Osteocyte (in vitro differentiated cells): ENCODE results near the gene PDE4D. TPM values are rescaled to one million over a fixed set of nuclear protein-coding genes. Genes with fewer than 3 reads are reported as not detected.

Experiments
- DNase-seq: peaks from one replicate; pipeline ENCODE4 v3.0.0; 2021; ENCODE audit warnings: mixed read lengths; ENCODE audit not compliant: unreplicated experiment; ENCODE audit errors: extremely low spot score
- H3K27ac Mint-ChIP-seq: one replicate; pipeline ENCODE4 v1.8.0; 2021; ENCODE audit warnings: mild to moderate bottlenecking, mixed read lengths; ENCODE audit not compliant: unreplicated experiment
- H3K27me3 Mint-ChIP-seq: one replicate; pipeline ENCODE4 v1.8.0; 2021; ENCODE audit warnings: mixed read lengths; ENCODE audit not compliant: unreplicated experiment
- H3K36me3 Mint-ChIP-seq: one replicate; pipeline ENCODE4 v1.8.0; 2021; ENCODE audit warnings: mixed read lengths; ENCODE audit not compliant: unreplicated experiment
- H3K4me1 Mint-ChIP-seq: one replicate; pipeline ENCODE4 v1.8.0; 2021; ENCODE audit warnings: mixed read lengths; ENCODE audit not compliant: unreplicated experiment
- H3K4me3 Mint-ChIP-seq: one replicate; pipeline ENCODE4 v1.8.0; 2021; ENCODE audit warnings: mild to moderate bottlenecking, moderate library complexity, mixed read lengths; ENCODE audit not compliant: unreplicated experiment
- H3K9me3 Mint-ChIP-seq: one replicate; pipeline ENCODE4 v1.8.0; 2021; ENCODE audit warnings: mixed read lengths; ENCODE audit not compliant: unreplicated experiment
- total RNA-seq: library from RNA; stranded (reverse); gene quantifications from 2 replicates; pipeline ENCODE4 v1.2.1, GENCODE V29; 2021
- TF ChIP-seq, protein P1 (sequence below): fragments of 200-600 bp; sonication (generic); IDR thresholded peaks from 2 replicates; pipeline ENCODE4 v1.5.0; 2021; ENCODE audit warnings: antibody characterized with exemption, mild to moderate bottlenecking, moderate library complexity

The PDE4D gene
- total RNA-seq, 1 donor from 2014 or later, result 24.2 TPM

DNA sequence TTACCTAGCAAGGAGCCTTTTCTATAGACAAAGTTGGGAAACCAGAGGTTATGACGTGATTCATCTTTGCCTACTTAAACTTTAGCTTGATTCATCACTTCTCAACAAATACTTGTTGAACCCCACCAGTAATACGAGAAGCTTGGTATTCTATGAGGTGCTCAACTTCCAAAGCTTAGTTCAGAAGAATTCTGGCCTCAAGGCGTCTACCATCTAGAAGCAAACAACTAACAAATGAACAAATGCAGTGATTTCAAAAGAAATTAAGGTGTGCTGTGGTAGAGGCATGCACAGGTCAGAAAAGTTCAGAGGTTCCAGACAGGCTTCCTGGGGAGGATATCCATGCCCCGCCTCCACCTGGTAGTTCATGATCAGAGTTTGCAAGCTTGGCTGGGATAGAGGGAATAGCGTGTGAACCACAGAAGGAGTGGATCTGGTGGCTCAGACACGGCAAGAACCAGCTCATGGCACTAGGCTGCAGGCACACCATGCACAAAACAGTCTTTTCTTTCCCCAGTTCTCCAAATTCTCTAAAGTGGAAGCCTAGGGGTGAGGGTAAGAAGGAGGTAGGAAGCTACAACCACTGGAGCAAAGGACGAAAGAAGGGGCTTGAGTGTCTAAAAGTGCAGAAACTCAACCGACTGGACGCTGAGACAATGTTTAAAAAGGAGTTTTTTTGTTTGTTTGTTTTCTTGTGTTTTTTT, 837.6 kb downstream of the PDE4D start:
- H3K27me3 Mint-ChIP-seq, result no peaks in the 10 kb centered on the region
- DNase-seq, result no peak
- H3K4me1 Mint-ChIP-seq, result no peaks in the 10 kb centered on the region
- TF ChIP-seq, protein P1, sequence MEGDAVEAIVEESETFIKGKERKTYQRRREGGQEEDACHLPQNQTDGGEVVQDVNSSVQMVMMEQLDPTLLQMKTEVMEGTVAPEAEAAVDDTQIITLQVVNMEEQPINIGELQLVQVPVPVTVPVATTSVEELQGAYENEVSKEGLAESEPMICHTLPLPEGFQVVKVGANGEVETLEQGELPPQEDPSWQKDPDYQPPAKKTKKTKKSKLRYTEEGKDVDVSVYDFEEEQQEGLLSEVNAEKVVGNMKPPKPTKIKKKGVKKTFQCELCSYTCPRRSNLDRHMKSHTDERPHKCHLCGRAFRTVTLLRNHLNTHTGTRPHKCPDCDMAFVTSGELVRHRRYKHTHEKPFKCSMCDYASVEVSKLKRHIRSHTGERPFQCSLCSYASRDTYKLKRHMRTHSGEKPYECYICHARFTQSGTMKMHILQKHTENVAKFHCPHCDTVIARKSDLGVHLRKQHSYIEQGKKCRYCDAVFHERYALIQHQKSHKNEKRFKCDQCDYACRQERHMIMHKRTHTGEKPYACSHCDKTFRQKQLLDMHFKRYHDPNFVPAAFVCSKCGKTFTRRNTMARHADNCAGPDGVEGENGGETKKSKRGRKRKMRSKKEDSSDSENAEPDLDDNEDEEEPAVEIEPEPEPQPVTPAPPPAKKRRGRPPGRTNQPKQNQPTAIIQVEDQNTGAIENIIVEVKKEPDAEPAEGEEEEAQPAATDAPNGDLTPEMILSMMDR, result no peak
- H3K36me3 Mint-ChIP-seq, result peaks cover 2% of the 10 kb centered on the region
- no peak overlapping the region for H3K4me3 Mint-ChIP-seq
- H3K27ac Mint-ChIP-seq, result no peak overlapping the region
- H3K9me3 Mint-ChIP-seq, result no peaks in the 10 kb centered on the region

DNA sequence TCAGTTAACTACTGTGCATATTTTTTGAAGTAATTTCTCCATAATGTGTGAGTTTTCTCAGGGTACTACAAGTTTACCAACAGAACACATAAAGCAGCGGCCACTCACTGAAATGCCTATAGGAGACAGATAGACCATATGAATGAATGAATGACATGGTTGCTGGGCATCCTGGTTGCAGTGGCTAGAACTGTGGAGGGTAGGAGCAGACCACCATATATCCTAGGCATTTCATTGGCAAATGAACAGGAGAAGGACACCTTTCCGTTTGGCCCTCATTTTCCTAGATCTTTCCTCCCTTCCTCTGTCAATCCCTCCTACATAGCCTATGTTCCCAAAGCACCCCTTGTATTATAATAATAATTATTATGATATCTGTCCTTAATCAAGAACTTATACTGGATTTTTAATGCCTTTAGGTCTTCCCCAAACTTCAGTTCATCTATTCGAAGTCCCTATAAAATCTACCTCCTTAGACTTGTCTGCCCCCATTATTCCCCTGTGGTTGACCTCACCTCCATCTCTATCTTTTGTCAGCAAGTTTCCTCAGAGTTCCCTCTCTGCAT, 838.5 kb downstream of the PDE4D start:
- H3K4me3 Mint-ChIP-seq, result no peak overlapping the region
- no peak for DNase-seq
- H3K36me3 Mint-ChIP-seq, result peaks cover 2% of the 10 kb centered on the region
- TF ChIP-seq, protein P1, result no peak
- no peaks in the 10 kb centered on the region for H3K9me3 Mint-ChIP-seq
- no peaks in the 10 kb centered on the region for H3K27me3 Mint-ChIP-seq
- H3K27ac Mint-ChIP-seq, result no peak overlapping the region
- no peaks in the 10 kb centered on the region for H3K4me1 Mint-ChIP-seq

DNA sequence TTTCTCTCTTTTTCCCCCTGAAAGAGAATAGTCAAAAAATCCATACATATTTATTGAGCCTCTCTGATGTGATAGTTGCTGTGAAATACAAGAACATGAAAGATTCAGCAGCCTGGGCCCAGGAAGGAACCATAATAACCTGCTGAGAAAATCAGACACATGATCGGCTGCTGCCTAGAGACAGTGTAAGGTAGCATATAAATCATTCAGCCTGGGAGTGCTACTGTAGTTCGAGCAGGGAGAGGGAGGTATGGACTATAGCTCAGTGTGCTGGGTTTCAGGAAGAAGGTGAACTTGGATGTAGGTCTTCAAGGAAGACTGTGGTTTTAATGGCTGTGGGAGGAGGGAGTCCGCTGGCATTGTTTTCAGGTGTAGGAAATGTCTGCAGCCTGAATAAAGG, 841.6 kb downstream of the PDE4D start:
- Mint-ChIP-seq H3K9me3 (no peaks in the 10 kb centered on the region), H3K36me3 (peaks cover 2% of the 10 kb centered on the region), H3K27me3 (no peaks in the 10 kb centered on the region), H3K27ac (no peak overlapping the region), H3K4me3 (no peak overlapping the region), H3K4me1 (no peaks in the 10 kb centered on the region)
- TF ChIP-seq, protein P1, result no peak
- no peak for DNase-seq

DNA sequence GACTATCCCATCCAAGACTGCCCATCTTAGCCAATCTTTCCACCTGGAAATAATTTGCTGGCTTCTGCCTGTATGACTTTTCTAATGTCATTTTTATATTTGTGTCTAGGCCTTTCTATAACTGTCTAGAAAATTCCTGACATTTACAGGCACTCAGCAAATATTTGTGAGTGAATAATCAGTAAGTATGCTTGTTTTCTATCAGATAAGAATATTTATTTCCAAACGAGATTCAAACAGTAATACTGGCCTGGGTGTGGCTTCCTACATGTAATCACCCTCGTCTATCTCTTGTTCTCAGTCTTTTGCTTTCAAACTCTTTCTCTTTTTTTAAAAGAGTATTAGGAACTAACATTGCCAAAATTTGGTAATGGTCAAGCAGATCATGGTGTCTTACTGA, 844.4 kb downstream of the PDE4D start:
- no peak overlapping the region for H3K27ac Mint-ChIP-seq
- TF ChIP-seq, protein P1, result no peak
- no peak overlapping the region for H3K4me3 Mint-ChIP-seq
- no peaks in the 10 kb centered on the region for H3K9me3 Mint-ChIP-seq
- no peak for DNase-seq
- H3K4me1 Mint-ChIP-seq, result no peaks in the 10 kb centered on the region
- no peaks in the 10 kb centered on the region for H3K27me3 Mint-ChIP-seq
- no peaks in the 10 kb centered on the region for H3K36me3 Mint-ChIP-seq

DNA sequence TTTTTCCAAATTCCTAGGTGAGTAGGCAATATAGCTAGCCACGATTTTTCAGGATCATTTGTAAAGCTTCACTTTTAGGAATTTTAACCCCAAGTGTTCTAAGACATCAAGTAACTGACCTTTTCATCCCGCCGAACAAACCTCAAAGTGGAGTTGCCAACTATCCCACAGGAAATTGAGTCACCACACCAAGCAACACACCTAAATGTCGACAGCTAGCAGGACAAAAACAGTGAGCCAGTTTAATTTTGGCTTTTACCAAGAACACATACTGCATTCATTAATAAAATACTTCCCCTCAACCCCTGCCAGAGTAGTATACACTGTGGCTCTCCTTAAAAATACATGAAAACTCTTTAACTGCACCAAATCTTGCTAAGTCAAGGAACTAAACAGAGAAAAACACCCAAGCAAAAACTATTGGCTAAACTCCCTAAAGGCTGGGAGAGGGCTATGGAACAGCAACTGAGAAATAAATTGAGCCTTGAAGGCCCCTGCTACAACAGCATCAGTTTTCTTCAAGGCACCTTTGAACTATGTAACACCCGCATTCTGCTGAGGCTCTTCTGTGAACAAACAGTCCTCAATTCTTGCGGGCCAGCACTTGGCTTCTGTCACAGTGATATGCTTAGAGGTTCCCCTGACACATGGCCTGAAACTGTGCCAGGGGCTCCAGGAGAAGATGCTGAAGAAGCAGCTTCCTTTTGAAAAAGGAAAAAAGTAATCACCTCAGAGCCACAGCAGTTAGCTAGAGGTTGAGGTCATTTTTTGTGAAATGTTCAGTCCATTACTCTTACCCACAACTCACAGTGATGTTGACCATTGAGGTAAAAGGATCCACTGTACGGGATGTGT, 851.1 kb downstream of the PDE4D start:
- TF ChIP-seq, protein P1, result no peak
- H3K4me3 Mint-ChIP-seq, result no peak overlapping the region
- H3K36me3 Mint-ChIP-seq, result no peaks in the 10 kb centered on the region
- no peaks in the 10 kb centered on the region for H3K27me3 Mint-ChIP-seq
- peak overlapping the region; percentile 36 for H3K27ac Mint-ChIP-seq
- peaks cover 30% of the 10 kb centered on the region for H3K4me1 Mint-ChIP-seq
- no peak for DNase-seq
- no peaks in the 10 kb centered on the region for H3K9me3 Mint-ChIP-seq
